ENCODE results near the gene BRD2.
A peak's percentile ranks its signal among the peaks of the same experiment; 100 is the strongest.

DNA sequence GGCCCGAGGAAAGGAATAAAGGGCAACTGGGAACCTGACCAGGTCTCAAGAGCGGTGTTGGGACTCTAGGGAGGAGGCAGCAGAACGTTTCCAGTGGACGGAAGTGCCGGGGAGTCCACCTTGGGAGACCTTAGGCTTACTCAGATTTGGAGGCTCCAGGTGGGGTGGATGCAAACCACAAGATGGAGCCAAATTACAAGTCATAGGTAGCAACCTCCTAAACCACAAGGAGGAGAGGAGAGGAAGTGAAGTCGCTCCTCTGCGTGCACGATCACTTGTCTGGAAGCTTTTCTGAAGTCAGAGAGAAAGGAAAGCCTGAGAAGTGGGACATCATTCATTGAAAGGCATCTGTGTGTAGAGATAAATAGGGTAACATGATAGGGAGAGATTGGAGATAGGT is 31.7 kb downstream of the BRD2 start:
- TF ChIP-seq USF2 (CRISPR knock-in tag; IDR thresholded peaks at IDR 0.05), result no peak
- TF ChIP-seq ATF1 (CRISPR knock-in tag; IDR thresholded peaks at IDR 0.05), result no peak
- TF ChIP-seq ZNF671 (CRISPR knock-in tag; IDR thresholded peaks at IDR 0.05), result no peak
- TF ChIP-seq TEAD1 (CRISPR knock-in tag; IDR thresholded peaks at IDR 0.05), result no peak
- TF ChIP-seq, protein P1, sequence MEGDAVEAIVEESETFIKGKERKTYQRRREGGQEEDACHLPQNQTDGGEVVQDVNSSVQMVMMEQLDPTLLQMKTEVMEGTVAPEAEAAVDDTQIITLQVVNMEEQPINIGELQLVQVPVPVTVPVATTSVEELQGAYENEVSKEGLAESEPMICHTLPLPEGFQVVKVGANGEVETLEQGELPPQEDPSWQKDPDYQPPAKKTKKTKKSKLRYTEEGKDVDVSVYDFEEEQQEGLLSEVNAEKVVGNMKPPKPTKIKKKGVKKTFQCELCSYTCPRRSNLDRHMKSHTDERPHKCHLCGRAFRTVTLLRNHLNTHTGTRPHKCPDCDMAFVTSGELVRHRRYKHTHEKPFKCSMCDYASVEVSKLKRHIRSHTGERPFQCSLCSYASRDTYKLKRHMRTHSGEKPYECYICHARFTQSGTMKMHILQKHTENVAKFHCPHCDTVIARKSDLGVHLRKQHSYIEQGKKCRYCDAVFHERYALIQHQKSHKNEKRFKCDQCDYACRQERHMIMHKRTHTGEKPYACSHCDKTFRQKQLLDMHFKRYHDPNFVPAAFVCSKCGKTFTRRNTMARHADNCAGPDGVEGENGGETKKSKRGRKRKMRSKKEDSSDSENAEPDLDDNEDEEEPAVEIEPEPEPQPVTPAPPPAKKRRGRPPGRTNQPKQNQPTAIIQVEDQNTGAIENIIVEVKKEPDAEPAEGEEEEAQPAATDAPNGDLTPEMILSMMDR (IDR thresholded peaks at IDR 0.05), result peak; percentile 21; the same call in 1 of the 2 replicates
- no peak for TF ChIP-seq SMAD3 (CRISPR knock-in tag; IDR thresholded peaks at IDR 0.05; ENCODE audit: borderline replicate concordance)
- TF ChIP-seq, protein P2, sequence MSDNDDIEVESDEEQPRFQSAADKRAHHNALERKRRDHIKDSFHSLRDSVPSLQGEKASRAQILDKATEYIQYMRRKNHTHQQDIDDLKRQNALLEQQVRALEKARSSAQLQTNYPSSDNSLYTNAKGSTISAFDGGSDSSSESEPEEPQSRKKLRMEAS (CRISPR knock-in tag; IDR thresholded peaks at IDR 0.05), result no peak
- no peak for TF ChIP-seq NFE2L1 (CRISPR knock-in tag; IDR thresholded peaks at IDR 0.05)
- TF ChIP-seq CBFB (CRISPR knock-in tag; IDR thresholded peaks at IDR 0.05; ENCODE audit: low read depth), result no peak

Data from WTC11 (cell line).